ENCODE data around the gene FUCA1.
"Not testable (repeated sequence)": the region's sequence is repeated elsewhere in the genome, so short reads cannot be mapped to it uniquely, and the experiment has no call there.

FUCA1 gene

GRCh38 chr1:23895082-23895481 is 27.0 kb upstream of the FUCA1 start:
- DNase-seq, result no peak

- no peak for DNase-seq
These were observed 21.0 kb upstream of the FUCA1 start for GRCh38 chr1:23889074-23889473.

GRCh38 chr1:23885222-23885621 is 17.1 kb upstream of the FUCA1 start:
- DNase-seq, result no peak

DNA sequence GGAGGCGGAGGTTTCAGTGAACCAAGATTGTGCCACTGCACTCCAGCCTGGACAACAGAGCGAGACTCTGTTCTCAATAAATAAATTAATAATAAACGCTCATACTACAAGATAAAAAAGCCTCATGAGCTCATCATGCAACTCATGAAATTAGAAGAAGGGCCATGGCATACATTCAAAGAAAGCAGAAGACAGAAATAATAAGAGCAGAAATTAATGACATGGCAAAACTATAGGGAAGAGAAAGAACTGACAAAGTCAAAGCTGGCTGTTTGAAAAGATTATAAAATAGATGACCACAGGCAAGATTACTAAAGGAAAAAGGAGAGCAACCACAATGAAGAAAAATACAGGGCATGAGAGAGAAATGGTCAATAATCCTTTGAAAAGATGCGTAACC is 14.7 kb upstream of the FUCA1 start:
- DNase-seq, result no peak

DNA sequence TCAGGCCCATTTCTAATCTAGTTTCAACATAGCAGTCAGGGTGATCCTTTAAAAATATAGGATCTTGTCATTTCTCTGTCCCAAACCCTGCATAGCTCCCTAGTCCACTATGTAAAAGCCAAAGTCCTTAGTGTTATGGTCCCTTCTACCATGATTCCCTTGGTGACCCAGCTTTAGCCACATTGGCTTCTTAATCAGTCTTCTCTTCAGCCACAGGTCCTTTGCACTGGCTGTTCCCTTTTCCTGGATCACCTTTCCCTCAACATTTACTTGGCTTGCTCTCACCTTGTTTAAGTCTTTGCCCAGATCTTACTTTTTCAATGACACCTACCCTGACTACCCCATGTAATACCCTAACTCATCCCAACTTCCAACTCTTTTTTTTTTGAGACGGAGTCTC is 11.7 kb upstream of the FUCA1 start:
- DNase-seq, result no peak

GRCh38 chr1:23878668-23879067 is 10.6 kb upstream of the FUCA1 start:
- DNase-seq, result no peak

- DNase-seq, result no peak
These were observed 7.3 kb upstream of the FUCA1 start for GRCh38 chr1:23875382-23875781.

GRCh38 chr1:23872421-23872820 is 4.3 kb upstream of the FUCA1 start:
- no peak for DNase-seq

DNA sequence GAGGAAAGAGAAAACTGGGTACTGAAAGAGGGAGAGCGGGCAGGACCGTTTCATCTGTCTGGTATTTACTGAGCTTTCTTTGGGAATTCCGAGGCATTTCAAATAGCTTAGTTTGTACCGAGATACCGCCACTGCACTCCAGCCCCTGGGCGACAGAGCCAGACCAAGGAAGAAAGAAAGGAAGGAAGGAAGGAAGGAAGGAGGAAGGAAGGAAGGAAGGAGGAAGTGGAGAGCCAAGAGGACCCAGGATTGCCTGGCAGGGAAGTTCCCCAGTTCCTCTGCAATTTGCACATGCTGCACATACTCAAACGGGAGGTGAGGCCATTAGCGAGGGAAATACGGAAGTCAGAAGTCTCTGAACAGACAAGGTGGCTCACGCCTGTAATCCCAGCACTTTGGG is 961 bp upstream of the FUCA1 start:
- DNase-seq, result no peak

DNA sequence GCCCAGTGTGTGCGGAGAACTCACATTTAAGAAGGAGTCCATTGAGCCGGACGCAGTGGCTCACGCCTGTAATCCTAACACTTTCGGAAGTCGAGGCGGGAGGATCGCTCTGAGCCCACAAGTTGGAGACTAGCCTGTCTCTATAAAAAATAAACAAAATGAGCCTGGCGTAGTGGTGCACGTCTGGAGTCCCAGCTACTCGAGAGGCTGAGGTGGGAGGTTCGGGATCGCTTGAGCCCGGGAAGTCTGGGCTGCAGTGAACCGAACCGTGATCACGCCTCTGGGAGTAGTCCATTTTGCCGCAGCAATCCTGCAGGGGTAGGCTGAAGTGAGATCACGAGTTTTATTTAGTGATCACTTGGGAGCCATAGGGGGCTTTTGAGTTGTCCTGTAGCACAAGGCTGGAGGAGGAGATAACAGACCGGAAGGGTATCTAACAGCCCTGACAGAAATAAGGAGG is 497 bp upstream of the FUCA1 start:
- DNase-seq, result no peak

- DNase-seq, result no peak
These were observed 572 bp downstream of the FUCA1 start for GRCh38 chr1:23867542-23867894.

- no peak for DNase-seq
These were observed 2.6 kb downstream of the FUCA1 start for GRCh38 chr1:23865543-23865930.

- no peak for DNase-seq
These were observed 3.1 kb downstream of the FUCA1 start for GRCh38 chr1:23864801-23865542.

GRCh38 chr1:23862640-23863039 is 5.5 kb downstream of the FUCA1 start:
- DNase-seq, result no peak

- DNase-seq, result no peak
These were observed 13.5 kb downstream of the FUCA1 start for GRCh38 chr1:23854568-23854967.

GRCh38 chr1:23853124-23853523 is 15.0 kb downstream of the FUCA1 start:
- DNase-seq, result not testable (repeated sequence)

DNA sequence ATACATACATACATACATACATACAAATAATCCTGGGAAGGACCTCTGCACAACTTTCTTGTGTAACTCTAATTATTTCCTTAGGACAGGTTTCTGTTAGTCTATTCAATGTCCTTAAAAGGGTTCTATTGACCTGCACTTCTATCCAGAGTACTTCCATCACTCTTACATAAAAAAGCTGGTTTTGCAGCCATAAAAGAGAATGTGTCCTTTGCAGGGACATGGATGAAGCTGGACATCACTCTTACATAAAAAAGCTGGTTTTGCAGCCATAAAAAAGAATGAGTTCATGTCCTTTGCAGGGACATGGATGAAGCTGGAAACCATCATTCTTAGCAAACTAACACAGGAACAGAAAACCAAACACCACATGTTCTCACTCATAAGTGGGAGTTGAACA is 16.7 kb downstream of the FUCA1 start:
- DNase-seq, result not testable (repeated sequence)

DNA sequence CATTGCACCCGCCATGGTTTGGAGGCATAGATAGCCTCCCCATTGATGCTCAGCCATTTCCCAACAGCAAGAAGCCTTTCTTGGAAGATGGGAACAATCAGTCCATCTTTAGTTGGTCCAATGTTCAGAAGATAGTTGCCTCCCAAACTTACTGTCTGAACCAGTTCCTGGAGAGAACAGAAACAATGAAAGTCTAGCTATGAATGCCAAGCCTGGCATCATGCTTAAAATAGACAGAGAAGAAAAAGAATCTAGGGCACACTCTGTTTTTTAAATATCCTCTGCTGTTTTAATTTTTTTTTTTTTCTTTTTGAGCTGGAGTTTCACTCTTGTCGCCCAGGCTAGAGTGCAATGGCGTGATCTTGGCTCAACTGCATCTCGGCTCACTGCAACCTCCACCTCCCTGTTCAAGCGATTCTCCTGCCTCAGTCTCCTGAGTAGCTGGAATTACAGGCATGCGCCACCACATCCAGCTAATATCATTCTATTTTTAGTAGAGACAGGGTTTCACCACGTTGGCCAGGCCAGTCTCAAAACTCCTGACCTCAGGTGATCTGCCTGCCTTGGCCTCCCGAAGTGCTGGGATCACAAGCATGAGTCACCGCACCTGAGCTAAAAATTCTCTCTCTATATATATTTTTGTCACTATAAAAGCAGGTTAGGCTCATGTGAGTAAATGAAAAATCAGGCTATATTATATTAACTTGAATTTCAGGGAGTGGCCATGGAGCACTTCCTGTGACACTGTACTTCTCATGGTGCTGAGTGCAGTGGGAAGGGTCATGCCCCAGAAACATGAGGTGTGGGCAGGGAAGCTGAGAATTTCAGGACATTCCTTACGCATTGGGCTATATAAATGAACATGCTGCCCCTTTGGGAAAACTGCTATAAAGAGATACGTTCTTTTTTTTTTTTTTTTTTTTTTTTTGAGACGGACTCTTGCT is 19.1 kb downstream of the FUCA1 start:
- DNase-seq, result no peak

GRCh38 chr1:23847482-23848095 is 20.5 kb downstream of the FUCA1 start:
- DNase-seq, result not testable (repeated sequence)

- DNase-seq, result no peak
These were observed 22.9 kb downstream of the FUCA1 start for GRCh38 chr1:23845163-23845562.

GRCh38 chr1:23843644-23844043 is 24.4 kb downstream of the FUCA1 start:
- DNase-seq, result no peak

GRCh38 chr1:23838401-23838866 is 29.7 kb downstream of the FUCA1 start:
- DNase-seq, result peak; percentile 75 to 79

DNA sequence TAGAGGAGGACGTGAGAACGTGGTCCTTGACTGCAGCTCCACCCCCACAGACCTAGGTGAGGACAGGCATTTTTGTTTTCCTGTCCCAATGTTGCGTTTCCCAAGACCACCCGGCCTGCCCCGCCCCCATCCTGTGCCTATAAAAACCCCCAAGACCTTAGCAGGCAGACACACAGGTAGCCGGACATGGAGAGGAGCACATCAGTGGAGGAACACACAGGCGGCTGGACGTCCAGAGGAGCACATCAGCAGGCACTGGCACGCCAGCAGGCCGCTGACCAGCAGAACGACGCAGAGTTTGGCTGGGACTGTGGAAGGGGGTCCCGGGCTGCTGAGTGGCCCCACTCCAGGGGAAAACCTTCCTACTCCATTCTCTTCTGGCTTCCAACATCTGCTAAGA is 30.2 kb downstream of the FUCA1 start:
- DNase-seq, result no peak

GRCh38 chr1:23836037-23836436 is 32.1 kb downstream of the FUCA1 start:
- DNase-seq, result no peak
